HG03045 (cell line): ENCODE results near the gene CD300H.

Source experiments
- ATAC-seq: cut with Tn5 transposase; IDR thresholded peaks from one replicate; pipeline ENCODE4 v1.9.1; 2021; ENCODE audit warnings: mild to moderate bottlenecking, moderate library complexity; ENCODE audit not compliant: unreplicated experiment

The CD300H gene

DNA sequence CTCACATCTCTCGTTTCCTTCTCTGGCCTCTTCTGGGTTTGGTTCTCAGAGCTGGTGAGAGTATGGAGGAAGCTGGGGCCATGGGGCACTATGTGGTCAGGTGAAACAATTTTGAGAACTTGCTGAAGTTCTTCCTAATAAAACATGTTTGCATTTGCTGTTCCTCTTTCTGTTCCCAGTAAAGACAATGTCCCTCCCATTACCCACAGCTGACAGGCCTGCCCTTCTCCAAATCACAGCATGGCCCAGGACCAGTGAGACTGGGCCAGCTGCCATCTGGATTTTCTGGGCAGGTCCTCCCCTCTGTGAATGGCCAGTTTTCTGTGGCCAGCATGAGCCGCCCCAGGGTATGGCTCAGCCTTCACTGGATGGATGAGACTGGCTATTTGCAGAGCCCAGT is at the start of gene CD300H:
Gene CD300H (minus strand): TSS at position 113 of the 400 bp plus-strand sequence.
- ATAC-seq, result no peak

DNA sequence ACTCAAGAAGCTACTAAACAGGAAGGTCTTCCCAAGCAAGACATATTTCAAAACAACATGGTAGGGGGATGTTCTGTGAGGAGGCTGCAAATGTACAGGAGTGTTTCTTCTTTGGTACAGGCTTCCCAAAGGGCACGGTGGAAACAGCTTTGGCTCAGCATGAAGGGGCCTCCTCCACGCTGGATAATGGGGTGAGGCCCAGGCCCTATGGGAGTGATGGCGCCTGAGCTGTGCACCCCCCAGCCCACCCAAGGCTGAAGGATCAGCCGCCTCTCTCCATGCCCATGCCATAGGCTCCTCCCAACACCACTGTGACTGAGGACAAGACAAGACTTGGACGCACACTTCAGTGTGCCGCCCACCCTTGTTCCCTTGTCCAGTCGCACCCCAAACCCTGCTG is 49.4 kb upstream of the CD300H start:
- no peak for ATAC-seq

- no peak for ATAC-seq
Measured at GRCh38 chr17:74612046-74612445, 44.7 kb upstream of the CD300H start.

- no peak for ATAC-seq
Measured at GRCh38 chr17:74610108-74610507, 42.8 kb upstream of the CD300H start.

- ATAC-seq, result no peak
Measured at GRCh38 chr17:74608511-74608910, 41.2 kb upstream of the CD300H start.

DNA sequence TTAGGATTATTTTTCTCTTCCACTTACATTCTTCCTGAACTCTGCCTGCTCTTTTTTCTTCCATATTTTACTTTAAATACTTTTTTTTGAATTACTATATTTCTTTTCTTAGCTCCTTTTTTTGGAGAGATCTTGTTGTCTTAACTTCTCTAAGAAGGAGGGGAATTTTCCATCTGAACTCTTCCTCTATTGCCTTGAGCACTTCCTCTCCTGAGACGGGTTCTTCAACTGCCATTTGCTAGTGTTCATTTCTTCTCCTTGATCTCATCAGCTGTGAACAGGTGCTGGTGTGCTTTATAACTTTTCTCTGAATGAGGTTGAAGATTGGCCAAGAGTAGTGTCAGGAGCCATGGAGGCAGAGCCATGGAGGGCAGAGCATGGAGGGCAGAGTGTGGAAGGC is 39.9 kb upstream of the CD300H start:
- no peak for ATAC-seq

DNA sequence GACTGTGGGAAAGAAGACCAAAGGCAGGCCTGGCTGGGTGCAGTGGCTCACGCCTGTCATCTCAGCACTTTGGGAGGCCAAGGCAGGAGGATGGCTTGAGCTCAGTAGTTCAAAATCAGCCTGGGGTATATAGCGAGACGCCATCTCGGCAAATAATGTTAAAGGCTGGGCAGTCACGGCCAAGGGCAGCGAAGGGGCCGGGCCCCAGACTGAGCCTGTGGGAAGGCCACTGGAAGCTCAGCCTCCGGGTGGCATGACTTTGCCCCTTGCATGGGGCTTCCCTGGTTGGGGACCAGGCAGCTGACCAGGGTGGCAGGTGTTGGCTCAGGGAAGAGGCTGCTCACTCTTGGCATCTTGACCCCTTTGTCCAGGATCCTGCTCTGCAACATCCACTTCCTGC is 38.7 kb upstream of the CD300H start:
- no peak for ATAC-seq

GRCh38 chr17:74605361-74605760 is 38.1 kb upstream of the CD300H start:
- no peak for ATAC-seq

- no peak for ATAC-seq
Measured at GRCh38 chr17:74604761-74605160, 37.5 kb upstream of the CD300H start.

DNA sequence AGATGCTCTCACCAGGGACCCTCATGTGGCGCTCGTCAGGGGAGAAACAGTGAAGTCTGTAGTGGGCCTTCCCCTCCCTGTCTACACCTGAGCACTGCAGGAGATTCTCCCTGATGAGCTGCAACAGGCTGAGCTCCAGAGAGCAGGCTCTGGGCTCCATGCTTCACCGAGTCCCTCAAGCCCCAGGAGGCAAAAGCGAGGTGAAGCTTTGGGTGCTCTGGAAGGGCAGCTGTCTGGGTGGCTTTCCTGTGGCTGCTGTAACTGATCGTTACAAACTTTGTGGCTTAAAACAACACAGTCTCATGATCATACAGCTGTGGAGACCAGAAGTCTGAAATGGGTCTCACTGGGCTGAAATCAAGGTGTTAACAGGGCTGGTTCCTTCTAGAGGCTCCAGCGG is 36.9 kb upstream of the CD300H start:
- no peak for ATAC-seq

DNA sequence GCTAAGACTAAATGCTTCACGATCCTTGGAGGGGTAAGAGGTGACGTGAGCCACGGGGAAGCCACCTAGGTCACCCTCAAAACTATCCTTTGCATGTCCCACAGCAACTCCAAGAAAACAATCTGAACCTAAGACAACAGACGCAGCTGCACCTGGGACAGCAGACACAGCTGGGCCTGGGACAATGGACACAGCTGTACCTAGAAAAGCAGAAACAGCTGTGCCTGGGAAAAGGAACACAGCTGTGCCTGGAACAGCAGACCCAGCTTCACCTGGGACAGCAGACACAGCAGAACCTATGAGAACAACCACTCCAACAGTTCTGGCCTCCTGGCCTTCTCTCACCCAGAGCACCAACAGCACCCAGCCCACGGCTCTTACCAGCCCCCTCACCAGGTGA is 36.4 kb upstream of the CD300H start:
- ATAC-seq, result no peak

DNA sequence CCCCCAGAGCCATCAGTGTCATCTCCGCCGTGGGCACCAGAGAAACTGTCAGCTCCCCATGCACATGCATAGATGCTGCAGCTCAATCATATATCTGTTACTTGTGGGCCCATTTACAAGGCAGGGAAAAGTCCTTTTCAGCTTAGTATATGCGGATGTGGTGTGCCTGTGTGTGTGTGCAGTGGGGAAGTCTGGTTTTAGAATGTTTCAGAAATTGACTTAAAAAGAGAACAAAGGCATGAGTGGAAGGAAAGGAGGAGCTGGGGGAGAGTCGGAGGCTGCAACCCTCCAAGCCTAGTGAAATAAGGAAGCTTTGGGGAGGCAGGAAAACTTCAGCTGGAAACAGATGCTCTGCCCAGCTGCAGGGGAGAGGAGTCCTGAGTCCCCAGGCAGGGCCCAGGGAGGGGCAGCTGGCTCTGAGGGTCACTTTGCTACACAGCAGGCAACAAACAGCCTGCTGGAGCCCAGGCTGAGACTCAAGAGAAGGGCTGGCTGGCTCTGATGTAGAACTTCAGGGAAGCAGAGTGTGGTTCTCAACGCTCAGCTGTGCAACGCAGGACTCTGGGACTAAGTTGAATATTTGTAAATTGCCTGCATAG is 35.8 kb upstream of the CD300H start:
- ATAC-seq, result no peak

GRCh38 chr17:74601944-74602572 is 34.7 kb upstream of the CD300H start:
- no peak for ATAC-seq

DNA sequence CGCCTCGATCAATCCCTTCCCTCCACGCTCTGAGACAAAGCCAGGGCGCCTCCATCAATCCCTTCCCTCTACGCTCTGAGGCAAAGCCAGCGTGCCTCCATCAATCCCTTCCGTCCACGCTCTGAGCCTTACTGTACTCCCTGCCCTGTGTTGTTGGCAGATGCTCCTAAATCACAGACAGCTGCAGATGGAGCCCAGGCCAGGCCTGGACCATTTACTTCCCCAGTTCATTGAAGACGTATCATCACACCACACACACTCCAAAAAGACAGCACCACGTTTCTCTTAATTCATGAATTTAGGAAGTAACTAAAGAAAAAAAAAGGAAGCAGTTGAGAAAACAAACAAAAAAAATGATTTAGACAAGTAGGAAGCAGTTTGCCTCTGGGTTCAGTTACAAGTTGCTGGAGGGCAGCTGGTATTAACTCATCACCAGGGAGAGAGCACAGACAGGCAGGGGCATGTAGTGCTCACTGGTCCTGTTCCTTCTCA is 32.2 kb upstream of the CD300H start:
- ATAC-seq, result no peak

DNA sequence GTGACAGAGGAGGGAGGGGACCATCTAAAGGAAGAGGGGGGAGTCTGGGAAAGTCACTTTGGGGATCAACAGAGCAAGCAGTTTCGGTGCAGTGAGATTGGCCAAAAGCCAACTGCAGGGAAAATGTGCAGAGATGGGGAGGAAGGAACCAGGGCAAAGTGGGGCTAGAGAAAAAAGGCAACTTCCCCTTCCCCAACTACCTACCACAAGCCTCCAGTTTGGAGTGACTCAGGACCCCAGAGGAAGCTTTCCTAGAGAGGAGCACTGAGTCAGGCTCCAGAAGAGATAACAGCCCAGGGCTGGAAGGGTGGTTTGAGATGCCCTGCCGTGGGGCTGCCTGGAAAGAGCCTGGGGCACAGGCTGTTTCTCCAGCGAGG is 31.7 kb upstream of the CD300H start:
- ATAC-seq, result no peak

DNA sequence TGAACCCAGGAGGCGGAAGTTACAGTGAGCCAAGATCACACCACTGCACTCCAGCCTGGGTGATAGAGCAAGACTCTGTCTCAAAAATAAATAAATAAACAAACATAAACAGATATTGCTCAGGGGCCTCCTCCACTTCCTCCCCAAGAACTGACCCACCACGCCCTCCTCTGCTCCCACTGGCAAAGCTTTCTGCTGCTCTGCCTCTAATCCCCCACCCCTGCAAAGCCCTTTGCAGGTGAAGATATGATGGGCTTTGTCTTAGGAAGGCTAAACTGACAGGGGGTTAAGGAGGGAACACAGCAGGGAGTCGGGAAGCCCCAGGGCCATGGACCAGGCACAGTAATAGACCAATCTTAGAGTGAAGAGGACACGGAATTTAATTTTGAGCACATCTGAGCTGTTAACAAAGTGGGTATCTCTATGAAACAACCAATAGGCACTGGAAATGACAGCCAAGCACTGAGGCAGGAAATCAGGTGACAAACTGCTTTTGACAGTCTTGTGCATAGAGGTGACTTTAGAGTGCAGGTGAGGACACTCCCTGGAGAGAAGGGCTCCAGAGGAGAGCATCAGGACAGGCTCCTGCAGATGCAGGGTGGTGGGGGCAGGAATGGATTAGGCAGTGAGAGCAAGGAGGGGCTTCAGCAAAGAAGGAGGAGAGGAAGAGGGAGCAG is 31.2 kb upstream of the CD300H start:
- ATAC-seq, result no peak

GRCh38 chr17:74597069-74597790 is 29.9 kb upstream of the CD300H start:
- no peak for ATAC-seq

DNA sequence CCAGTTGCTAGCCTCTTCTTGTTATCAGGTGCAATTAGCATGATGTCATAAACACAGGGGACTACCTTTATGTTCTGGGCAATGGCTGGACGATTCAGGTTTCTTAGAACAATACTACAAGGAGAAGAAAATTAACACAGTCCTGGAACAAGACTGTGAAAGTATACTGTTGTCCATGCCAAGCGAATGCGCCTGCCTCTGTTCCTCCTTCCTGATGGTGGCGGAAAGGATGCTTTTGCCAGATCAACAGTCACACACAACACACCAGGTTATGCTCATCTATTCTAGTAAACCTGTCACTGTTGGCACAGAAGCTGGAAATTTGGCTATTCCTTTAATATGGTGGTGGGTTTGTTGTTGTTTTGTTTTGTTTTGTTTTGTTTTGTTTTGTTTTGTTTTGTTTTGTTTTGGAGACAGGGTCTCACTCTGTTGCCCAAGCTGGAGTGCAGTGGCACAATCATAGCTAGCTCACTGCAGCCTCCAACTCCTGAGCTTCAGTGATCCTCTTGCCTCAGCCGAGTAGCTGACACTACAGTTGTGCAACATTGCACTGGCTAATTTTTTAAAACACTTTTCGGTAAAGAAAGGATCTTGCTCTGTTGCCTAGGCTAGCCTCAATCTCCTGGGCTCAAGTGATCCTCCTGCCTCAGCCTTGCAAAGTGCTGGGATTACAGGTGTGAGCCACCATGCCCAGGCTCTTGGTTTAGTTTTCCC is 27.9 kb upstream of the CD300H start:
- no peak for ATAC-seq

DNA sequence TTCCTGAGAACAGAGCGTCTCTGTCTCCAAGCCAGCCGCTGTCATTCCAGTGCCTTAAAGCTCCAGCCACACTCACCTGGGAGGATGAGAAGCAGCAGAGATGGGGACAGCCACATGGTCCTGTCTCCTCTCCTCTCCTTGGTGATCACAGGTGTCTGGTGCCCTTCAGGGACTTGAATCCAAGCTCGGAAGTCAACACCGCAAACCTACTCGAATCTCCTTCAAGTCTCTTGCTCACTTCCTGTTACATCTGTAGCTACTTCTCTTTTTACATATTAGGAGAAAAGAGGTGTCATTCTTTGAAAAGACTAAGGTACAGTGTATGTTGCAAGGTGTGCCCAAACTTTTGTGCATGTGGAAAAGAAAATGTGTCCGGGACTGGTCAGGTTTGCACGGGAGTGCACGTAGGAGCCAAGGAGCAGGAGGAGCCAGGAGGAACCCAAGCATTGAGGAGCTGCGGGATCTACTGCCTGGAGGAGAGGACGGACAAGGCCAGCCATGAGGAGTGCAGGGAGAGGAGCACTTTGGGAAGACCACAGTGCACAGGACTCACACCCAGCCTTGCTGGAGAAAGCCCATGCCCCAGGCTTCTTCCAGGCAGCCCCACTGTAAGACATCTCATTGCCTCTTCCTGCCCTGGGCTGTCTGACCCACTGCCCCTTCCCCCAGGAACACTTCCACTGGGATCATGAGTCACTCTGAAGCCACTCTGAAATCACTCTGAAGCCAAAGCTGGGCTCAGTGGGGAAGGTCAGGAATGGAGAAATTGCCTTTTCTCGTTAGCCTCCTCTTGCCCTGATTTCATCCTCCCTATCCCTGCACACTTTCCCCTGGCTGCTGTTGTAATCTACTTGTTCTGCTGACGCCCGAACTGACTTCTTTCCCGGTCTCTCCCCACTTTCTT is 25.0 kb upstream of the CD300H start, which contains the start of gene CD300LD:
Gene CD300LD (minus strand): TSS at position 197 of the 904 bp plus-strand sequence. CDS start 81 bp downstream, at position 116.
- no peak for ATAC-seq

GRCh38 chr17:74591503-74591902 is 24.2 kb upstream of the CD300H start:
- ATAC-seq, result no peak
